GM19238 (cell line): ENCODE data around the gene DRICH1.
"Not testable (repeated sequence)": the region's sequence is repeated elsewhere in the genome, so short reads cannot be mapped to it uniquely, and the experiment has no call there.

Experiments
- DNase-seq: peaks from one replicate; pipeline ENCODE4 v3.0.0; 2011; ENCODE audit warnings: low spot score; ENCODE audit not compliant: insufficient read length

The DRICH1 gene, protein sequence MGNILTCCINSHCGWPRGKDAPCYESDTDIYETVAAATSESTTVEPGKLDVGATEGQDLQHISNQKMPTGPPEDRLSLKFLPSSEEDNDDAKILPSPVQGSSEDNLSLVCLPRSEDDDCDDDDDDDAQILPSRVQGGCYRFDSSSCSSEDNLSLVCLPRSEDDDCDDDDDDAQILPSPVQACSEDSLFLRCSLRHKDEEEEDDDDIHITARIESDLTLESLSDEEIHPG

DNA sequence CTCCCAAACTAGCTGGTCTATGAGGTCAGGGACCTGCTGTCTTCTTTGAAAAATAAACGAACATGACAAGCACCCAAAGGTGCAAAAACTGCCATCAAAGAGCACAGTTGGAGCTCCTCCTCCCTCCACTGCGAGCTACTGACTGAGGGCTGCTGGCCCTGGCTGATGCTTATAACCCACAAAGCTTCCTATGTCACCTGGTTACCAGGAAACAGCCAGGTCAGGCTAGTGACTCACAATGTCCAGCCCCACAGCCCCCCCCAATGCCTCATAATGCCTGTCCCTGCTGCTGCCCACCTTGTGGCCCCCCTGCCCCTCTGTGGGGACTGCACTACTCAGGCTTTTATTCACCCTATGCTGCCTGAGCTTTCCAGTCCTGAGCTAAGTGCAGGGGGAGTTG lies at the start of gene DRICH1:
TSS of gene DRICH1 (minus strand) at position 144 of the 400 bp plus-strand sequence. CDS start 298 bp downstream, outside the sequence.
- no peak for DNase-seq

DNA sequence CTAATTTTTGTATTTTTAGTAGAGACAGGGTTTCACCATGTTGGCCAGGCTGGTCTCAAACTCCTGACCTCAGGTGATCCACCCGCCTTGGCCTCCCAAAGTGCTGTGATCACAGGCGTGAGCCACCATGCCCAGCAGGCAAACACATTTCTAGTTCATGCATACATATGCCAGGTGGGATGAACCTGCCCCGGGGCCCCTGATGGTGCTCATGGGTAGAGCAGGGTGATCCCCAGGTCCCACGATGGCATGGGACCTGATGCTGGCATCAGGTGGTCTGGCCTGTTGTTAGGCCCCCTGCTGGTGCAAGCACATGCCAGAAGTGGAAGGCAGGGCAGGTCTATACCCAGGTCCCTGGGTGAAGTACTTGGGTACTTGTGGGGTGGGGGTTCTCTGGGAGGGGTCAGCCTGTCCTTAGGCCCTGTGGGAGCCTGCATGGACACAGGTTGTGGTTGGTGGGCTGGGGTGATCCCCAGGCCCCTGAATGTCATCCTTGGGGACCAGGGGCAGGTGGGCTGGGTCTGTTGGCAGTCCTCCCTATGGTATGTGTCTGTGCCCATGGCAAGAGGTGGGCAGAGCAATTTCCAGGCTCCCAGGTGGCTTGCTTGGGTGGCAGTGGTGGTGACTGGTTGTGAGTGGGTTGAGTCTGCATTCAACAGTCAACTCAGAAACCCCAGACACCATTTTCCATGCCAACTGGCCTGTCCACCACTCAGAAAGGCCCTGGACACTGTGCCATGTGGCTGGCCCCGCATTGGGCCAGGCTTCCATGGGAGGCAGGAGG lies 49.1 kb upstream of the DRICH1 start:
- DNase-seq = no peak

DNA sequence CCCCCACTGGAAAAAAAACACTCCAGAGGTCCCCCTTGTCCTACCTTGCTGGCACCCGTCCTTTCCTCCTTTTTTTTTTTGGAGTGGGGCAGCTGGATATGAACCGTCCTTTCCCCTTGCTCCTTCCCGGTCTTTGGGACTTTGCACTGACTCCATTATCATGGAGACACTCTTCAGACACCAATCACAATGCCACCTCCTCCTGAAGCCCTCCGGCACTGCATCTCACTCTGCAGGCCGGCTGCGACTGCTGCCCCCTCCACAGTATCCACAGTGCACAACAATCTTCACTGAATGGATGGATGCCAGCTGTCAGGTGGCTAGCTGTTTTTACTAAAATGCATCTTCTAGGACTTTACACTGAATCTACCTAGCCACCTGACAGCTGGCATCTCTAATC lies 46.0 kb upstream of the DRICH1 start:
- no peak for DNase-seq

DNA sequence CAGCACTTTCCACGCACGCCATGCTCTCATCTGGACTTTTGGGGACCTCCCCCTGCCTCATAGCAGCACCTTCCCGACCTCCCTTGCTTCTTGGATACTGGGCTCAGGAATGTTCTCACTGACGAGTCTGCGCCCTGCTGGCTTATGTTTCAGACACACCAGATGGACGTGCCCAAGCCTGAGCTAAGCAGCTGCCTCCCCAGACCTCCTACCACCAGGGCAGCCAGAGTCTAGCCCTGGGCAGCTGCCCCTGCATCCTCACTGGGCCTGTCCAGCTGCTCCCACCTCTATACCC lies 45.5 kb upstream of the DRICH1 start:
- no peak for DNase-seq

DNA sequence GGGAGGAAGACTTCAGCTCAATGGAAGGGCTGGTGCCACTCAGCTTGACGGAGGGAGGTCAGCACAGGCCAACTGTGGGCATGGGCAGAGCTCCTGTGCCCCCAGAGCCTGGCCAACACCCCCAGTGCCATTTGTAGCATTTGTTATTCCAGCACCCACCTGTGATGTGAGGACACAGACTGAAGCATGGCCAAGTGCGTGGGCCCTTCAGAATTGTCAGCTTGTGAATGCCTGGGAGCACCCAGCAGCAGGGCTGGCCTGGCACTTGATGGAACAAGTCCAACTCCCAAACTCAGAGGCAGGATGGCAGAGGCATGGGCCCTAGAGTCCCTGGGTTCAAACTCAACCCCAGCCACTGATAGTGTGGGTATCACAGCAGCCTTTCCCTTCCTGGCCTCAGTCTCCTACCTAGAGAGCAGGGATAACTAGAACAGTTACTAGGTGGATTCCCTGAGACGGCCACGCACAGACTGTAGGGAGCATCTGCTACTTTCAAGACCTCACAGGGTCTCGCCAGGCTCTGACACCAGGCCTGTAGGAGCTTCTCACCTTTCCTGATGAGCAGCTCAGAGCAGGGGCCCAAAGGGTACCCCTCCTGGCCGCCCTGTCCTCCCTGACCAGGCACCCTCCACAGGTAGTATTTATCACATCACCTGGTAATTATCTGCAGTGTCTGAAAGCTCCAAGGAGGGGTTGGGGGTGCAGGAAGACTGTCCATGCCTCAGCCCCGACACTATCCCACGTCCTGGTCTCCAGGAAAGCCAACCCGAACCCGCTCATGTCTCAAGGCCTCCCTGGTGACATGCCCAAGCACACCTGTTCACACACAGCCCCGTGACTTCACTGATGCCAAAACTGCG lies 45.0 kb upstream of the DRICH1 start:
- not testable (repeated sequence) for DNase-seq

DNA sequence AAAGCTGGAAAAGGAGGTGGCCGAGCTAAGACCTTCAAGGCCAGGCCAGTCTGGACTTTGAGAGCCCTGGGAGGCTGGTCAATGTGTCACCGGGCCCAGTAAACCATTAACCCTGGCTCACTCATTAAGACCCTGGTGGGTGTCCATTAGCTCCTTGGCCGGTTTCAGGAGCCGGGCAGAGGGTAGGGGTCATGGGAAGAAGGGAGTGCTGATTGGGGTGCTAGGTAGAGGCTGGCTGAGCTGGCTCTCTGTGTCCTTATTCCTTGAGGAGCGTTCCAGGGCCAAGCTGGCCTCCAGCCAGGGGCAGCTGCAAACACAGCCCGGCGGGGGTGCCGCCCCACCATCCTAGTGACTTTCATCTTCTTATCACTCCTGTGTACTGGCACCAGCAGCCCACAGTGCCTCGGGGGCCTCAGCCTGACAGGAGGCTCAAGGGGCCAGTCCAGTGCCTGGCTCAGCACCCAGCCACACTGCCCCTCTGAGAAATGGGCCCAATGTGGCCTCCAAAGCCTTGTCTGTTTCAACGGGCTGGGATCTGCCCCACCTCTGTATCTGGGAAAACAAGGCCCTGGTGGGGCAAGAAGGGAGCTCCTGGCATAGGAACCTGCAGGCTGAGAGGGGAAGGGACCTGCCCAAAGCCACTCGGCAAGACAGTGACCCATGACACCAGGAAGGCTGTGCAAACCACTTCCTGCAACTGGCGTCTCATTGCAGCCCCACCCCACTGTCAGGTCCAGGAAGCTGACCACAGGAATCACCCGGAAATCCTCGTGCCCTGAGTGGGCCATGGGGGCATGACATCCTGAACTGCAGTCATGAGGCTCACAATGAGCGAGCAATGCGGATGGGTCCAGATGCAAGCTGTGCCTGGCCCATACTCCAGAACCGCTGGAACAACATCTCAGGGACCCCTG lies 43.6 kb upstream of the DRICH1 start:
- DNase-seq = no peak

DNA sequence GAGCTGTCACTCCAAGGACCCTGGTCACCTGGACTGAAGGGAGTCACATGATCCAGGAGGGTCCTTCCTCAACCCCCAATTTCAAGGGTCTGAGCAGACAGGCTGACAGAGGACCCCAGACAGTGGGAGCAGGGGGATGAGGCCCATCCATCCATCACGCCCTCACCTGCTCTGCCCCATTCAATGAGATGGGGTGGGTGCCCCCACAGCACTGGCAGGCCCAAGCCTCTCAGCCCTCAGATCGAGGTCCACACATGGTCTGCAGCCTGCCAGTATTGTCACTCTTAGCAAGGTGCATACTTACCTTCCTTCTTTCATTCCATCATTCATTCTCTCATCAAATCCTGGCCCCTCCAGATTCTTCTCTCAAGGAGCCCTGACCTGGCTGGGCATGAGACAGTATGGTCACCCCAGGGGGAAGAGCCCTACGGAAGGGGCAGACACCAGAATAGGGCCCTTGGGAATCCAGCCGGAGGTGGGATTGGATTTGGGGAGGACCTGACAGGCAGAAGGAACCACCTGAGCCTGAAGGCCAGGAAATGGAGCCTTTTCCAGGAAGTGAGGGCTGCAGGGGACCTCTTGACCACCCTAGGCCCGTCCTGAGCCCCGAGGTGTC lies 42.9 kb upstream of the DRICH1 start:
- DNase-seq = not testable (repeated sequence)

DNA sequence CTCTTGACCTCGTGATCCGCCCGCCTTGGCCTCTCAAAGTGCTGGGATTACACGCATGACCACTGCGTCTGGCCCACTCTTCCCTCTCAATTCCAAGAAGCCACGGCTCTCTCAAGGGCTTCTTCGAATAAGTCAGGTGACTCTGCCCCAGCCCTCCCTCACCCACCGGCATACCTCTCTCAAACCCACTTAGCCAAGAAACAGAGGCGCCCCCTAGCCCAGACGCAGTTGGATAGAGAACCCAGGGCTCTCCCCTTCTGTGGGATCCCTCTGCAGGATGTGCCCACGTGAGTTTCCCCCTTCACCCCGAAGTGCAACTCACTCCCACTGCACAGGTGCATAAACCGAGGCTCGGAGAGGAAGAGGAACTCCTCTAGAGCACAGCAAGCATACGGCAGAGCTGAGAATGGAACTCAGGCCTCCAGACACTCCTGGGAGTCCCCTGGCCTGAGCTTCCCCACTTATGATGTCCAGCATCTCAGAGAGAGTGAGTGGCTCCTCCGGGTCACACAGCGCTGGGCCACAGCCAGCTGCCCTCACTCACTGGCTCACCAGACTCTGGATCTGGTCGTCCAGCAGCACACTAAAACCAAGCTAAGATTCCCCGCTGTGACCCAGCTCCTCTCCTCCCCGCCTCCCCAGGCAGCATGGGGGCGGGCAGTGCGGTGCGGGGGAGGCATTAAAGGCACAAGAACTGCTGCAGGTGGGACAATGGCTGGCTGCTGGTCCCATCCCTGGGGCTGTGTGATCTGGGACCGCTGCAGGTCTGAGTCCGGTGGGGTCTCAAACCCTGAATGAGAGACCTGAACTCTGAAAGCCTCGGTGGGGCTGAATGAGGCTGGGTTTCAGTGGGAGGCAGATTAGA lies 41.9 kb upstream of the DRICH1 start:
- no peak for DNase-seq

DNA sequence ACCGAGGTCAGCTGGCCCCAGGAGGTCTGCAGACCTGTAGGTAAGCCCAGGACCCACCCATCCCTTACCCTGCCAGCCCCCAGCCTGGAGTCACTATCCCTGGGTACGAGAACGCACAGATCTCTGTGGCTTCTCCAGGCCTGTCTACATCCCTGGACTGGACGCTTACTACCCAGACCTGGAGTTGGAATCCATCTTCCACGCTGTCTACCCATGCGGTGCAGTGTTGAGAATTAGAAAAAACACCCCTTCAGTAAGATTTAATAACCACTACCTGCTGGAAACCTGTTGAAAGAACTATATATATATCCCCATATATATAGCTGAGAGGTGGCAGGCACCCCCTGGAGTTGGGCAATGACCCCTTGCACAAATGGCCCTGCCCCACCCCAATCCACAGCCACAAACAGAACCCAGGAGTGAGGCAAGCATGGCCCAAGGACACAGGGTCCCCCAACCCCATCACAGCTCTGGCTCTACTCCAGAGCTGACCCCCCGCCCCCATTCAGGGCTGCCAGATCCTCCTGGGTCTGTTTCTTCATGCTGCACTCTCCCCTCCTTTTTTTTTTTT lies 41.0 kb upstream of the DRICH1 start:
- DNase-seq = no peak

DNA sequence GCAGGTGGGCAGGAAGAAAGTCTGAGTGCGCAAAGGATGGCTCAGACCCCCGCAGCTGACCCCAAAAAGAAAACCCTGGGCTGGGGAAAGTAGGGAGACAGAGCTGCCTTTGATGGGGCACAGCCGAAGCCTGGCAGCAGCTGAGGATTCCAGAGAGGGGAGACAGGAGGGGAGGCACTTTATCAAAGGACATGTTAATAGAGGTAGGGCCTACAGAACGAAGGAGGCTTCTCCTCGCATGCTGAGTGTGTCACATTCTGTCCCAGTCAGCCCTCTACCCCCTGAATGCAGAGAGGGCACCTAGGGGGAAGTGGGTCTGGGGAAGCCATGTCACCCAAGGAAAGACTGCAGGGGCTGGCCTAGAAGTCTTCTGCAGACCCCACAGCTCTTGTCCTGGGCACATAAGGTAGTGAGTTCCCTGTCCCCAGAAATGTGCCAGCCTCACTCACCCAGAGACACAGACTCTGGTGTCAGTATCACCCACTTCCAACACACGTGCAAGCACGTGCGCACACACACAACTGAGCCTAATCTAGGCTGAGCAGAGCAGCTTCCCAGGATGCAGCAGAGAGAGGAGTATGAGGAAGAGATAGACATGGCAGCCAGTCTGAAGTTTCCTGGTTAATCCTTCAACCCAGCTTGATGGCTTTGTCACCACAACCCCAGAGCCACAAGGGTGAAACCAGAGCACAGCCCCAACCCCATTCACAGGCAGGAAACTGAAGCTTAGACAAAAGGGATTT lies 40.4 kb upstream of the DRICH1 start:
- DNase-seq = not testable (repeated sequence)

DNA sequence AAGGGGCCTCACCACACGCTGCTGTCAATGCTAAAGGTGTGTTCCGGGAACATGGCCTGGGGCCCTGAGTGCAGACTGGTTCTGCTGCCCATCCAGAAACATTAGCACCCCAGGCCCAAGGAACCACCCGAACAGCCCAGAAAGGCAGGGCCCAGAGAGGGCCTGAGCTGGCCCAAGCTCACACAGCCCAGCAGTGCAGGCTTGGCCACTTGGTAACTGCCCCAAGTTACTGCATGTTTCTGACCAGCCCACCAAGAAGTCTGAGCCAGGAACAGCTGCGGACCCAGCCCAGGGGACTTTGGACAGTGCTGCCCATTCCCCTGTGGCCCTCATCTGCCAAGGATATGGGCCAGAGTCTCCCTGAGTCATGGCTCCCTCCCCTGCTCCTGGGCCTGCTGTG lies 39.3 kb upstream of the DRICH1 start:
- DNase-seq = not testable (repeated sequence)

DNA sequence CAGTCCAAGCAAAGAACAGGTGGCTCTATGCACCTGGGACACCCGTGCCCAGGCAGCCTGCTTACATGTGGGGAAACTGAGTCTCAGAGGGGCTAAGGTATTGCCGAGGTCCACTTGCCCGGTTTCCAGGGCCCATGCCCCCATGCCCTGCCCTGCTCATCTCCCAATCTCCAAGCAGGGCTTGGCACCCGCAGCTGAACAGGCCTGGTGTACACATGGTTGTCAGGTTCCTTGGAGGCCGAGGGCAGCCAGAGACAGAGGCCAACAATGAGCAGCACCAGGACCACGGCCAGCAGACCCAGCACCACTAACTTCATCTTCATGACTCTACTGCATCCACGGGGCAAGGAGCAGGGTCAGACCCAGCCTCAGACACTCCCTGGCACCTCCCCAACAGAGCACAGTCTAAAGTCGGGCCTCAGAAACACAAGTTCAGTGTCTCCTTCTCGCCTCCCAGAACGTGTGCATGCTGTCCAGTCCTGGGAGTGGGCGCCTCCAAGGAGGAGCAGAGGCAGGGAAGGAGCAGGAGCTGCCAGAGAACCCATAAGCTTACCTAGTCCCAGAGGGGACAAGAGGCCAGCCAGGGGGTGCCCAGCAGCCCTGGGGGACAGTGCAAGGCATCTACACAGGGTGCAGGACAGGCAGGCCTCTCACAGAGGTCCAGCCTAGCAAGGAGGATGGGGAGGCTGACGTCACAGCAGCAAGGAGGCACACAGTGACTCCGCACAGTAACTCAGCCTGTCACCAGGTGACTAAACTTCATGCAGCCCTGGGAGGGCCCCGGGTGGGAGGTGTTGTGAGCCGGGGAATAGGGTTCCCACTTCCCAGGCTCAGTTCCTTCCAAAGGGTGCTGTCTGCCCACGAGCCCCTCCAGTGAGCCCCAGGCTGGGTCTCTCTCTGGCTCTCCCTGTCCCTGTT lies 38.5 kb upstream of the DRICH1 start:
- no peak for DNase-seq

DNA sequence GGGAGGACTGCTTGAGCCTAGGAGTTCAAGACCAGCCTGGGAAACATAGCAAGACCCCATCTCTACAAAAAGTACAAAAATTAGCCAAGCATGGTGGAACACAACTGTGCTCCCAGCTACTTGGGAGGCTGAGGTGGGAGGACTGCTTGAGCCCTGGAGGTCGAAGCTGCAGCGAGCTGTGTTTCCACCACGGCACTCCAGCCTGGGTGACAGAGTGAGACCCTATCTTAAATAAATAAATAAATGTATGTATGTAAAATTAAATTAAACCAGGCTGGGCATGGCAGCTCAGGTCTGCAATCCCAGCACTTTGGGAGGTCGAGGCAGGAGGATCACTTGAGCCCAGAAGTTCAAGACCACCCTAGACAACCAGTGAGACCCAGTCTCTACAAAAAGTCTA lies 28.3 kb upstream of the DRICH1 start:
- not testable (repeated sequence) for DNase-seq

DNA sequence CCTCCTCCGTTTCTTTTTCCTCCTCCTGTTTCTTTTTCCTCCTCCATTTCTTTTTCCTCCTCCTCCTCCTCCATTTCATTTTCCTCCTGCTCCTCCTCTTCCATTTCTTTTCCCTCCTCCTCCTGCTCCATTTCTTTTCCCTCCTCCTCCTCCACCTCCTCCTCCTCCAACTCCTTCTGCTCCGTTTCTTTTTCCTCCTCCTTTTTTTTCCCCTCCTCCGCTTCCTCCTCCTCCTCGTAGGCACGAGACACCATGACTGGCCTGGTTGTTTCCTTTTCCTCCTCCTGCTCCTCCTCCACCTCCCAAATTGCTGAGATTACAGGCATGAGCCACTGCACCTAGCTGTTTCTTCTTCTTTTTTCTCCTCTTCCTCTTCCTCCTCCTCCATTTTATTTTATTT lies 25.6 kb upstream of the DRICH1 start:
- DNase-seq = no peak

DNA sequence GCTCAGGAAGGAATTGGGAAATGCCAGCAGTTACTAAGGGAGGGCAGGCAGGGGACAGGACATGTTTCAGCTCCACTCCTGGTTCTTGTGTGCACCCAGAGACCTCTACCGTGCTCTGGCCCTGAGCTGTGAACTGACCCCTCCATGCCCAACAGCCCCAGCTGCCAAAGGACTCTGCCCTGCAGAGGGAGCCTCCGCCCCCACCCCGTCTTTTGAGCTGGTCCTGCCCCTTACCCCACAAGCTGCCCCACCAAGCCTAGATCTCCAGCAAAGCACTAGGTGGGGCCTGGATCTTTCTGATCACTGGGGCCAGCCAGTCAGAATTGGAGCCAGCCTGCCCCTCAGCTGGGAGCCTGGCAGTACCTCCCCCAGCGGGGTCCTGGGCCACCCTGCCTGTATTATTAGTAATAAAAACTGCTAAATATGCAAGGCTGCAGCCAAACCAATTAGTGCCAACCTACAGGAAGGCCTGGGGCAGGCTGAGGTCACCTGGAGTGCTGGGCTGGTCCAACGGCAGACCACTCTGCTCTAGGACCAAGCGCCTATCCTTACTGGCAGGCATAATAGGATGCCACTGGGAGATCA lies 23.9 kb upstream of the DRICH1 start:
- no peak for DNase-seq

DNA sequence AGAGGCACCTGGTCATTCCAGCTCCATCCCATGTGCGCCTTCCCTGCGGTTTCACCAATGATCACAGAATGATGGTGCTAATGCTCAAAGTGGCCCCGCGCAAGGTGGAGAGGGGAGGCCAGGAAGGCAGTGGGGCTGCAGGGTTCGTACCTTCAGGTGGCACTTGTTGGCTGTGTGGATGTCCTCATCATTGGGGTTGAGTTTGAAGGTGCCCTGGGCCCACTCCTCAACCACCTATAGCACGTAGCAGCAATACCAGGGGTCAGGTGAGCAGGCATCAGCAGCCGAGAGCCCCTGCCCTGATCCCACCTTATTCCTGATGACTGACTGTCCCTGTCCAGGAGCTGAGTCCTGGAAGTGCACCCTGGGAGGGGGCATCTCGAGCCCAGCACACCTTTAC lies 20.6 kb upstream of the DRICH1 start:
- DNase-seq = no peak

DNA sequence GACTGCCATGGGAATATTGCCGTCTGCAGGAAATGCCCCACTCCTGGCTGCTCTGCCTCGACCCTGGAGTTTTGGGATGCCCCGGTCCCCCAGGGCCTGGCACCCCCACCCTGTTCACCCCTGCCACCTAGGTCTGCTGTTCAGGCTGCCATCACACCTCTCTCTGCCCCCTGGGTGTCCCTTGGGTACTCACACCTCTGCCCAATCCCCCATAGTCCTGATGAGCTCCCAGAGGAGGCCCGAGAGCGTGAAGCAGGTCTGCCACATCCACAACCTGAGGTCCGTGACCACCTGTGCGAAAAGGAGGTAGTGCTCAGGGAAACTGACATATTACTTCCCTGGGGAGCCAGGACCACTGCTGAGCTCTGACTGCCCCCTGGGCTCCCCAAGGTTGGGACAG lies 20.2 kb upstream of the DRICH1 start:
- no peak for DNase-seq
